Tibial artery (tissue), 4 donors: ENCODE data around the gene SPATC1L.

Source experiments
- DNase-seq, 2 donors: peaks; one replicate each; pipeline ENCODE4 v3.0.0-alpha.2; 2019
- H3K27ac ChIP-seq, 2 donors: fragments of 200-600 bp; sonication (generic) in 1 of 2; 1 replicate in 1 of 2; 2 replicates in 1 of 2; pipeline ENCODE4 v1.5.1; 2018 to 2019; ENCODE audit warnings: mild to moderate bottlenecking in 1 of 2
- H3K27me3 ChIP-seq, 2 donors: fragments of 200-600 bp; sonication (generic) in 1 of 2; one replicate each; pipeline versions ENCODE4 v1.5.1 to v1.6.0; 2016 to 2019
- H3K36me3 ChIP-seq, 3 donors: fragments of 200-600 bp; sonication (generic) in 2 of 3; one replicate each; pipeline ENCODE4 v1.5.1; 2016 to 2019; ENCODE audit warnings: mild to moderate bottlenecking in 2 of 3
- H3K4me1 ChIP-seq, 4 donors: fragments of 200-600 bp; sonication (generic) in 2 of 4; 1 replicate in 3 of 4; 2 replicates in 1 of 4; pipeline ENCODE4 v1.5.1; 2016 to 2019
- H3K4me3 ChIP-seq, 2 donors: fragments of 200-600 bp; sonication (generic) in 1 of 2; 1 replicate in 1 of 2; 2 replicates in 1 of 2; pipeline ENCODE4 v1.5.1; 2018 to 2019; ENCODE audit warnings: mild to moderate bottlenecking in 2 of 2
- H3K9me3 ChIP-seq, 3 donors: fragments of 200-600 bp; sonication (generic) in 1 of 3; one replicate each; pipeline ENCODE4 v1.5.1; 2016 to 2019
- CTCF ChIP-seq, 2 experiments: fragments of 200-600 bp in 1 of 2; fragments of 450-650 bp in 1 of 2; IDR thresholded peaks; one replicate each; pipeline ENCODE4 v1.5.1; 2017 to 2019; ENCODE audit warnings: antibody characterized with exemption in 2 of 2, mild to moderate bottlenecking in 1 of 2, moderate library complexity in 1 of 2
- intact Hi-C: fragments of 100-400 bp; cut with DNase I; formaldehyde crosslinking; loops from one replicate; pipeline ENCODE4 v1.15.0; 2023; ENCODE audit warnings: low total_unique reads

Gene SPATC1L

GRCh38 chr21:46127239-46128105, 56.8 kb downstream of the SPATC1L start:
- DNase-seq = peak; percentile 19 to 62
- no peak for TF ChIP-seq CTCF (IDR thresholded peaks at IDR 0.05)
- Histone ChIP-seq H3K9me3 (no peaks in the 10 kb centered on the region), H3K27me3 (no peaks in the 10 kb centered on the region), H3K27ac (no peak overlapping the region), H3K4me1 (no peaks in the 10 kb centered on the region), H3K36me3 (peaks cover 55 to 89% (median 68%) of the 10 kb centered on the region in 3 donors), H3K4me3 (no peak overlapping the region)
- intact Hi-C loops = loop anchor here (10.0 kb wide), 1 partner anchor 133 kb away; no protein-coding TSS in a partner anchor

- no peaks in the 10 kb centered on the region for H3K9me3 ChIP-seq
- H3K4me3 ChIP-seq = no peak overlapping the region
- peak; percentile 20 to 64 for DNase-seq
- no peak overlapping the region for H3K27ac ChIP-seq
- no peak for TF ChIP-seq CTCF (IDR thresholded peaks at IDR 0.05)
- no peaks in the 10 kb centered on the region for H3K27me3 ChIP-seq
- peaks cover 64 to 89% (median 71%) of the 10 kb centered on the region in 3 donors for H3K36me3 ChIP-seq
- intact Hi-C loops = loop anchor here (10.0 kb wide), 1 partner anchor 132 kb away; no protein-coding TSS in a partner anchor
- H3K4me1 ChIP-seq = no peaks in the 10 kb centered on the region
Observed at GRCh38 chr21:46126309-46127238, 57.7 kb downstream of the SPATC1L start.

- peak; percentile 17 to 66 for DNase-seq
Observed at GRCh38 chr21:46125846-46126301, 58.4 kb downstream of the SPATC1L start.

GRCh38 chr21:46124926-46125845, 59.1 kb downstream of the SPATC1L start:
- no peaks in the 10 kb centered on the region for H3K9me3 ChIP-seq
- TF ChIP-seq CTCF (IDR thresholded peaks at IDR 0.05) = no peak
- intact Hi-C loops = loop anchor here (10.0 kb wide), 1 partner anchor 130 kb away; no protein-coding TSS in a partner anchor

More at GRCh38 chr21:46125846-46126301, 58.4 kb downstream of the SPATC1L start:
- intact Hi-C loops = loop anchor here (10.0 kb wide), 1 partner anchor 131 kb away; no protein-coding TSS in a partner anchor
- no peak overlapping the region for H3K4me3 ChIP-seq
- no peaks in the 10 kb centered on the region for H3K9me3 ChIP-seq
- H3K36me3 ChIP-seq = peaks cover 71 to 94% (median 78%) of the 10 kb centered on the region in 3 donors
- no peaks in the 10 kb centered on the region for H3K4me1 ChIP-seq
- no peak overlapping the region for H3K27ac ChIP-seq
- no peak for TF ChIP-seq CTCF (IDR thresholded peaks at IDR 0.05)
- no peaks in the 10 kb centered on the region for H3K27me3 ChIP-seq

More at GRCh38 chr21:46124926-46125845, 59.1 kb downstream of the SPATC1L start:
- H3K27ac ChIP-seq = no peak overlapping the region
- no peak overlapping the region for H3K4me3 ChIP-seq
- H3K4me1 ChIP-seq = no peaks in the 10 kb centered on the region
- DNase-seq = peak; percentile 16 to 63
- peaks cover 78 to 100% (median 85%) of the 10 kb centered on the region in 3 donors for H3K36me3 ChIP-seq
- H3K27me3 ChIP-seq = no peaks in the 10 kb centered on the region
